Neuronal stem cell (in vitro differentiated cells): ENCODE results near the gene ZNF536.

Experiments
- DNase-seq: peaks from one replicate; pipeline ENCODE4 v3.0.0-alpha.2; 2013; ENCODE audit warnings: low spot score
- H2AFZ ChIP-seq: one replicate; pipeline ENCODE4 v1.6.1; 2013; ENCODE audit warnings: mild to moderate bottlenecking, low read length, inconsistent platforms
- H2AK5ac ChIP-seq: 2 replicates; pipeline ENCODE4 v1.6.1; 2013; ENCODE audit warnings: low read depth, mild to moderate bottlenecking, inconsistent platforms, low read length, moderate library complexity, mixed read lengths
- H2BK120ac ChIP-seq: 2 replicates; pipeline ENCODE4 v1.6.1; 2013; ENCODE audit warnings: low read depth, mild to moderate bottlenecking, inconsistent platforms, low read length, moderate library complexity, mixed read lengths
- H2BK12ac ChIP-seq: one replicate; pipeline ENCODE4 v1.6.1; 2013; ENCODE audit warnings: low read length, inconsistent platforms
- H2BK15ac ChIP-seq: 2 replicates; pipeline ENCODE4 v1.6.1; 2013; ENCODE audit warnings: mild to moderate bottlenecking, low read length, inconsistent platforms, mixed read lengths
- H2BK5ac ChIP-seq: one replicate; pipeline ENCODE4 v1.6.1; 2013; ENCODE audit warnings: inconsistent platforms, mild to moderate bottlenecking, low read length, moderate library complexity
- H3K14ac ChIP-seq: one replicate; pipeline ENCODE4 v1.6.1; 2013; ENCODE audit warnings: low read length, inconsistent platforms
- H3K18ac ChIP-seq: 2 replicates; pipeline ENCODE4 v1.6.1; 2013; ENCODE audit warnings: low read length, inconsistent platforms
- H3K23ac ChIP-seq: 2 replicates; pipeline ENCODE4 v1.6.1; 2013; ENCODE audit warnings: low read depth, mild to moderate bottlenecking, mixed read lengths, low read length, inconsistent platforms; ENCODE audit not compliant: poor library complexity
- H3K27ac ChIP-seq: replicated peaks from 3 replicates; pipeline ENCODE4 v1.5.1; 2013; ENCODE audit warnings: low read length, inconsistent platforms
- H3K27me3 ChIP-seq, 3 experiments: 2 replicates each; pipeline ENCODE4 v1.6.1; 2013; ENCODE audit warnings: low read length in 3 of 3, mild to moderate bottlenecking in 2 of 3, inconsistent platforms in 1 of 3, low read depth in 1 of 3, mixed read lengths in 1 of 3, moderate library complexity in 1 of 3; ENCODE audit not compliant: control insufficient read depth in 3 of 3, insufficient read depth in 3 of 3
- H3K36me3 ChIP-seq, 2 donors: replicated peaks in 1 of 2; 2 replicates each; pipeline ENCODE4 v1.6.1; 2013; ENCODE audit warnings: low read length in 2 of 2; ENCODE audit not compliant: control insufficient read depth in 2 of 2, insufficient read depth in 2 of 2
- H3K4ac ChIP-seq: 2 replicates; pipeline ENCODE4 v1.6.1; 2013; ENCODE audit warnings: inconsistent platforms, mild to moderate bottlenecking, low read length, moderate library complexity
- H3K4me1 ChIP-seq, 2 donors: 1 replicate in 1 of 2; 2 replicates in 1 of 2; pipeline ENCODE4 v1.6.1; 2013; ENCODE audit warnings: low read length in 2 of 2, low read depth in 1 of 2; ENCODE audit not compliant: control insufficient read depth in 2 of 2, insufficient read depth in 1 of 2
- H3K4me2 ChIP-seq: one replicate; pipeline ENCODE4 v1.6.1; 2013; ENCODE audit warnings: mild to moderate bottlenecking, low read length, inconsistent platforms; ENCODE audit not compliant: insufficient read depth, poor library complexity, severe bottlenecking
- H3K4me3 ChIP-seq, 2 donors: 2 replicates each; pipeline ENCODE4 v1.5.1; 2013; ENCODE audit warnings: low read length in 2 of 2, mild to moderate bottlenecking in 2 of 2, inconsistent platforms in 1 of 2, moderate library complexity in 1 of 2
- H3K79me1 ChIP-seq: one replicate; pipeline ENCODE4 v1.6.1; 2013; ENCODE audit warnings: low read depth, mild to moderate bottlenecking, inconsistent platforms, low read length, moderate library complexity
- H3K9ac ChIP-seq: one replicate; pipeline ENCODE4 v1.6.1; 2013; ENCODE audit warnings: mild to moderate bottlenecking, low read depth, low read length, inconsistent platforms; ENCODE audit not compliant: poor library complexity
- H3K9me3 ChIP-seq, 2 donors: replicated peaks in 1 of 2; 2 replicates each; pipeline versions ENCODE3 to v1.6.1; 2013; ENCODE audit warnings: low read length in 2 of 2, mild to moderate bottlenecking in 2 of 2, inconsistent platforms in 1 of 2, low read depth in 1 of 2, mixed read lengths in 1 of 2, moderate library complexity in 1 of 2; ENCODE audit not compliant: control insufficient read depth in 2 of 2, insufficient read depth in 1 of 2
- H4K8ac ChIP-seq: one replicate; pipeline ENCODE4 v1.6.1; 2013; ENCODE audit warnings: low read depth, mild to moderate bottlenecking, inconsistent platforms, low read length, moderate library complexity
- H4K91ac ChIP-seq: one replicate; pipeline ENCODE4 v1.6.1; 2013; ENCODE audit warnings: low read length, low read depth, mild to moderate bottlenecking, inconsistent platforms; ENCODE audit not compliant: poor library complexity
- WGBS, 2 donors: extraction: QIAGEN DNeasy Blood & Tissue Kit; methylation state at CpG; one replicate each; pipeline ENCODE4 v1.1.7; 2013; ENCODE audit warnings: missing lambda C conversion rate in 2 of 2, mixed read lengths in 1 of 2; ENCODE audit not compliant: insufficient read length in 2 of 2, insufficient replicate concordance in 1 of 2; ENCODE audit errors: extremely low coverage in 2 of 2; 5-methylcytosine and 5-hydroxymethylcytosine counted together

ZNF536 gene

GRCh38 chr19:30335306-30335886 lies 36.8 kb upstream of the ZNF536 start:
- no peak overlapping the region for H2BK5ac ChIP-seq
- H3K36me3 ChIP-seq, result no peaks in the 10 kb centered on the region
- H2BK15ac ChIP-seq, result no peak overlapping the region
- no peak overlapping the region for H3K27ac ChIP-seq
- H3K4ac ChIP-seq, result no peak overlapping the region
- H3K23ac ChIP-seq, result no peak overlapping the region
- no peak for DNase-seq
- no peaks in the 10 kb centered on the region for H3K27me3 ChIP-seq
- H3K18ac ChIP-seq, result no peak overlapping the region
- no peaks in the 10 kb centered on the region for H3K4me1 ChIP-seq
- no peak overlapping the region for H3K4me3 ChIP-seq
- H3K79me1 ChIP-seq, result no peaks in the 10 kb centered on the region
- no peak overlapping the region for H2AK5ac ChIP-seq
- H2BK120ac ChIP-seq, result no peak overlapping the region
- peak overlapping the region; percentile 59 for H3K14ac ChIP-seq
- H4K8ac ChIP-seq, result no peak overlapping the region
- no peak overlapping the region for H3K4me2 ChIP-seq
- H3K9ac ChIP-seq, result no peak overlapping the region
- H2AFZ ChIP-seq, result no peak overlapping the region
- H4K91ac ChIP-seq, result peak overlapping the region; percentile 9
- H3K9me3 ChIP-seq, result no peaks in the 10 kb centered on the region
- WGBS, 2 donors, result no CpG with 5 or more reads among the region's 14 CpGs
- no peak overlapping the region for H2BK12ac ChIP-seq

DNA sequence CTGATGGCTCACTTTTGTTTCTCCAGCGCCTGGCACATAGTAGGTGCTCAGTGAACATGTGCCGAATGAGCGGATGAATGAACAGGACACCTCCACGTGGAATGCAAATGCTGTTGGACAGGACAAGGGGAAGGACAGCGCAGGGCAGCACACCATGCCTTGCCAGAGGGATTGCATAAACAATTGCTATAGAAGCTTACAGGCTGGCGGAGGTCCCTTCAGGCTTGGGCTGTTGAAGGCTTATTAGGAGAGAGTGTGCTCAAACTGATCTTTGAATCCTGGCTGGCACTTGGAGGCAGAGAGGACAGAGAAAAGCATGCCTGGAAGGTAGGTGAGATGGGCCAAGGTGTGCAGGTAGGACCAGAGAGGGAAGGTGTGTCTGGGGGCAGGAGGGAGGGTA lies 35.9 kb upstream of the ZNF536 start:
- H2BK120ac ChIP-seq, result no peak overlapping the region
- no peak overlapping the region for H2AFZ ChIP-seq
- no peak overlapping the region for H4K8ac ChIP-seq
- H3K36me3 ChIP-seq, result no peaks in the 10 kb centered on the region
- no CpG with 5 or more reads among the region's 6 CpGs for WGBS, 2 donors
- H3K9ac ChIP-seq, result no peak overlapping the region
- no peak overlapping the region for H2BK5ac ChIP-seq
- H3K4ac ChIP-seq, result no peak overlapping the region
- H2BK12ac ChIP-seq, result no peak overlapping the region
- no peak overlapping the region for H3K14ac ChIP-seq
- no peak overlapping the region for H3K27ac ChIP-seq
- no peak overlapping the region for H3K4me2 ChIP-seq
- H3K18ac ChIP-seq, result no peak overlapping the region
- H3K23ac ChIP-seq, result no peak overlapping the region
- no peaks in the 10 kb centered on the region for H3K27me3 ChIP-seq
- DNase-seq, result no peak
- no peak overlapping the region for H4K91ac ChIP-seq
- no peaks in the 10 kb centered on the region for H3K79me1 ChIP-seq
- H3K4me3 ChIP-seq, result no peak overlapping the region
- no peaks in the 10 kb centered on the region for H3K9me3 ChIP-seq
- H2BK15ac ChIP-seq, result no peak overlapping the region
- H3K4me1 ChIP-seq, result peaks cover 0 to 4% of the 10 kb centered on the region in 2 donors
- H2AK5ac ChIP-seq, result no peak overlapping the region

GRCh38 chr19:30338041-30338456 lies 34.1 kb upstream of the ZNF536 start:
- Histone ChIP-seq H3K4me2 (no peak overlapping the region), H3K36me3 (no peaks in the 10 kb centered on the region), H3K9me3 (no peaks in the 10 kb centered on the region), H3K18ac (no peak overlapping the region), H3K27me3 (no peaks in the 10 kb centered on the region), H3K27ac (no peak overlapping the region), H3K4me3 (no peak overlapping the region), H3K23ac (no peak overlapping the region), H3K79me1 (no peaks in the 10 kb centered on the region), H3K4me1 (peaks cover 0 to 5% of the 10 kb centered on the region in 2 donors), H4K8ac (peak overlapping the region; percentile 7), H3K9ac (no peak overlapping the region), H3K14ac (no peak overlapping the region), H2AK5ac (no peak overlapping the region), H2BK120ac (no peak overlapping the region), H2BK5ac (no peak overlapping the region), H4K91ac (no peak overlapping the region), H2BK15ac (no peak overlapping the region), H3K4ac (no peak overlapping the region), H2BK12ac (no peak overlapping the region), H2AFZ (no peak overlapping the region)
- 100% methylated on average over 1 to 3 of the region's 3 CpGs for WGBS, 2 donors
- no peak for DNase-seq

DNA sequence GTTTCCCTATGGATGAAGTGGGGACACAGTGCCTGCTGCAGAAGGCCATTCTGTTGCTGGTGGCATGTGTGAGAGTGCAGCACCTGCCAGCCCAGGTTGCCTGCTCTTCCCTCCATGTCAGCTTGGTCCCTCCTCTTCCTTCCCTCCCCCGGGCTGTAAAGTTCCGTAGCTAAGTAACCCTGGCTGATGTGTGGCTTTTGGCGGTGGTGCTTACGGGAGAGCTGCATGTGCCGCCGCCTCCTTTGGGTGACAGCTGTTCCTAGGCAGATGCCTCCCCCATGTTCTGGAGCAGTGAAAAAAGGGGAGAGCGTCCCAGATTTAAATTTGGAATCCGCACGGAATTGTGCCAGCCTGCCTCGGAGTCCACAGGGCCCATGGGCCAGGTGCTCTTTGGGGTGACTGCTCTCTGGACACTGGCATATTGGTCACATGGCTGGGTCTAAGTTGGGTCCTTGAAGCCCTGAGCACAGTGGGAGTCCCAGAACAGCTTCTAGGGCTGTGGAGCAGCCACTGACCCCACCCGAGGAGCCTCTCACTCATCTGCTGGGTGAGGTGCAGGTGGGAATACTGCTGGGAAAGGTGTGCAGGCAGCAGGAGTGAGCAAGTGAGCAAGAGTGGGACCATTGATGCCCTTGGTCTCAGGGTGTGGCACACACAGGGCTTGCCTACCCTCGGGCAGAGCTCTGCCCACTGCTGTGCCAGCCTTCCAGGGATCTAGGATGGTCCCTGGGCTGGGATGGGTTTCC lies 33.1 kb upstream of the ZNF536 start:
- H3K14ac ChIP-seq, result no peak overlapping the region

More for the DNA sequence above, 33.1 kb upstream of the ZNF536 start:
- Histone ChIP-seq H3K79me1 (no peaks in the 10 kb centered on the region), H3K4me1 (peaks cover 0 to 5% of the 10 kb centered on the region in 2 donors), H3K4ac (no peak overlapping the region), H2AFZ (no peak overlapping the region), H3K27ac (no peak overlapping the region), H3K9ac (no peak overlapping the region), H3K18ac (no peak overlapping the region), H2BK120ac (no peak overlapping the region), H2BK12ac (no peak overlapping the region), H2AK5ac (no peak overlapping the region), H3K23ac (peak overlapping the region; percentile 48), H2BK15ac (no peak overlapping the region), H4K8ac (no peak overlapping the region), H3K4me2 (no peak overlapping the region), H3K27me3 (no peaks in the 10 kb centered on the region), H3K9me3 (no peaks in the 10 kb centered on the region), H3K4me3 (no peak overlapping the region), H3K36me3 (no peaks in the 10 kb centered on the region), H4K91ac (no peak overlapping the region), H2BK5ac (no peak overlapping the region)
- no CpG with 5 or more reads among the region's 12 CpGs for WGBS, 2 donors
- no peak for DNase-seq
